Hepatocyte (in vitro differentiated cells): ENCODE measurements around the gene TMEM131L. TPM values are rescaled to one million over a fixed set of nuclear protein-coding genes. Genes with fewer than 3 reads are reported as not detected.

Source experiments
- DNase-seq: peaks from one replicate; pipeline ENCODE4 v3.0.0-alpha.2; 2016; ENCODE audit warnings: low spot score
- H2AFZ ChIP-seq: fragments of 200-600 bp; sonication (generic); 2 replicates; pipeline ENCODE4 v1.6.0; 2016; ENCODE audit warnings: antibody characterized with exemption, mild to moderate bottlenecking
- H3K27ac ChIP-seq: fragments of 200-600 bp; sonication (generic); 2 replicates; pipeline ENCODE4 v1.5.1; 2016; ENCODE audit warnings: mild to moderate bottlenecking
- H3K27me3 ChIP-seq: fragments of 200-600 bp; sonication (generic); 2 replicates; pipeline ENCODE4 v1.6.1; 2016
- H3K36me3 ChIP-seq: fragments of 200-600 bp; sonication (generic); replicated peaks from 2 replicates; pipeline ENCODE4 v1.5.1; 2016; ENCODE audit warnings: low read depth; ENCODE audit not compliant: insufficient read depth
- H3K4me1 ChIP-seq: fragments of 200-600 bp; sonication (generic); 2 replicates; pipeline ENCODE4 v1.5.1; 2016; ENCODE audit warnings: mild to moderate bottlenecking, moderate library complexity; ENCODE audit not compliant: insufficient read depth
- H3K4me2 ChIP-seq: fragments of 200-600 bp; sonication (generic); 2 replicates; pipeline ENCODE4 v1.6.0; 2016
- H3K4me3 ChIP-seq: fragments of 200-600 bp; sonication (generic); 2 replicates; pipeline ENCODE4 v1.5.1; 2016; ENCODE audit warnings: mild to moderate bottlenecking
- H3K79me2 ChIP-seq: fragments of 200-600 bp; sonication (generic); 2 replicates; pipeline ENCODE4 v1.6.0; 2017; ENCODE audit warnings: mild to moderate bottlenecking
- H3K9me2 ChIP-seq: fragments of 200-600 bp; sonication (generic); replicated peaks from 2 replicates; pipeline ENCODE4 v1.6.0; 2017; ENCODE audit warnings: mild to moderate bottlenecking; ENCODE audit not compliant: insufficient read depth
- H3K9me3 ChIP-seq: fragments of 200-600 bp; sonication (generic); 2 replicates; pipeline ENCODE4 v1.5.1; 2016; ENCODE audit warnings: low read depth, mild to moderate bottlenecking
- H4K20me1 ChIP-seq: fragments of 200-600 bp; sonication (generic); 2 replicates; pipeline ENCODE4 v1.6.0; 2016; ENCODE audit warnings: mild to moderate bottlenecking; ENCODE audit not compliant: insufficient read depth, poor library complexity, severe bottlenecking
- EZH2 ChIP-seq: fragments of 200-600 bp; sonication (generic); IDR thresholded peaks from 2 replicates; pipeline ENCODE4 v1.6.1; 2016; ENCODE audit warnings: antibody characterized with exemption, mild to moderate bottlenecking, borderline replicate concordance
- EZH2phosphoT487 ChIP-seq: fragments of 200-600 bp; sonication (generic); IDR thresholded peaks from one replicate; pipeline ENCODE4 v1.6.1; 2018; ENCODE audit warnings: antibody characterized with exemption, mild to moderate bottlenecking, low read depth, moderate library complexity; ENCODE audit not compliant: unreplicated experiment, severe bottlenecking
- WGBS: methylation state at CpG from one replicate; pipeline ENCODE4 v1.1.6; 2016; ENCODE audit warnings: low lambda C conversion rate; ENCODE audit errors: missing lambda C conversion rate; 5-methylcytosine and 5-hydroxymethylcytosine counted together
- polyA plus RNA-seq: library from polyadenylated mRNA; unstranded; fragments of >200 nt; fragmentation: Nextera tagmentation; extraction: Ambion mirVana; gene quantifications from 2 replicates; pipeline ENCODE4 v1.2.1, GENCODE V29; 2016
- total RNA-seq: library from RNA; depleted of rRNA; stranded (reverse); fragments of >200 nt; gene quantifications from 2 replicates; pipeline ENCODE4 v1.2.3, GENCODE V29; 2014
- TF ChIP-seq, protein P1 (sequence below): fragments of 200-600 bp; sonication (generic); IDR thresholded peaks from 2 replicates; pipeline ENCODE4 v1.5.1; 2016; ENCODE audit warnings: antibody characterized with exemption, mild to moderate bottlenecking; ENCODE audit not compliant: poor library complexity

The TMEM131L gene
- total and polyA plus RNA-seq, 2 experiments from 2014 or later = 6.3 to 10.5 TPM

DNA sequence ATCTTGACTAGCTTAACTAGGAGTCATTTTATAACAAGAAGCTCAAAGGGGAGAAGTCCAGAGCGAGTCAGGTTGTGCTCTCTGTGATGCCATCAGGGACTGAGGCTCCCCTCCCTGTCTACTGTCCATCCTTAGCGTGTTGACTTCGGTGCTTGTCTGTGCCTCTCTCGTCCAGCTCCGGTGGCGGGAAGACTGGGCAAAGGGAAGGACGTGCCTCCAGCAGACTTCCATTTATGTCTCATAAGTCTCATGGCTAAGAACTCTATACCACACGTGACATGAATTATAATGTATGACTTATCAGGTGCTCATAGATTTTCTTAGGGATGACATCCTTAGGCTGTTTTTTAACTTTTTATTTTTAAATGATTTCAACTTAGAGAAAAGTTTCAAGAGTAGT, 125.3 kb downstream of the TMEM131L start:
- Histone ChIP-seq H3K4me2 (no peak overlapping the region), H3K36me3 (no peaks in the 10 kb centered on the region), H2AFZ (no peak overlapping the region), H3K27me3 (no peaks in the 10 kb centered on the region), H3K4me3 (no peak overlapping the region), H3K9me3 (no peaks in the 10 kb centered on the region), H3K79me2 (no peaks in the 10 kb centered on the region), H3K27ac (no peak overlapping the region), H3K4me1 (peaks cover under 1% of the 10 kb centered on the region), H4K20me1 (no peaks in the 10 kb centered on the region), H3K9me2 (no peaks in the 10 kb centered on the region)
- DNase-seq = no peak
- 95% methylated on average over 8 of the region's 8 CpGs for WGBS
- TF ChIP-seq EZH2phosphoT487 (no peak), EZH2 (no peak)
- TF ChIP-seq, protein P1, sequence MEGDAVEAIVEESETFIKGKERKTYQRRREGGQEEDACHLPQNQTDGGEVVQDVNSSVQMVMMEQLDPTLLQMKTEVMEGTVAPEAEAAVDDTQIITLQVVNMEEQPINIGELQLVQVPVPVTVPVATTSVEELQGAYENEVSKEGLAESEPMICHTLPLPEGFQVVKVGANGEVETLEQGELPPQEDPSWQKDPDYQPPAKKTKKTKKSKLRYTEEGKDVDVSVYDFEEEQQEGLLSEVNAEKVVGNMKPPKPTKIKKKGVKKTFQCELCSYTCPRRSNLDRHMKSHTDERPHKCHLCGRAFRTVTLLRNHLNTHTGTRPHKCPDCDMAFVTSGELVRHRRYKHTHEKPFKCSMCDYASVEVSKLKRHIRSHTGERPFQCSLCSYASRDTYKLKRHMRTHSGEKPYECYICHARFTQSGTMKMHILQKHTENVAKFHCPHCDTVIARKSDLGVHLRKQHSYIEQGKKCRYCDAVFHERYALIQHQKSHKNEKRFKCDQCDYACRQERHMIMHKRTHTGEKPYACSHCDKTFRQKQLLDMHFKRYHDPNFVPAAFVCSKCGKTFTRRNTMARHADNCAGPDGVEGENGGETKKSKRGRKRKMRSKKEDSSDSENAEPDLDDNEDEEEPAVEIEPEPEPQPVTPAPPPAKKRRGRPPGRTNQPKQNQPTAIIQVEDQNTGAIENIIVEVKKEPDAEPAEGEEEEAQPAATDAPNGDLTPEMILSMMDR = no peak

DNA sequence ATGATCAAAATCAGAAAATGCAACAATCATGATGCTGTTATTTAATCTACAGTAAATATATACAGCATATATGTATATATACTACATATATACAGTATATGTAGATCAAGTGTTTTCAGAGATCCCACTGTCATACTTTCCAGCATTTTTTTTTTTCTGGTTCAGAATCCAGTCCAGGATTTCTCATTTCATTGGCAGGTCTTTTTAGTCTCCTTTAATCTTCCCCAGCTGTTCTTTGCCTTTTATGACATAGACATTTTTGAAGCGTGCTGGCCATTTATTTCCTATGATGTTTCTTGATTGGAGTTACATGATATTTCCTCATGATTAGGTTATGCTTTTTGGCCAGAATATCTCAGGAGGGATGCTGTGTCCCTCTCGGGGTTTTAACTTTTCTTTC, 125.9 kb downstream of the TMEM131L start:
- no peaks in the 10 kb centered on the region for H3K9me2 ChIP-seq
- H3K79me2 ChIP-seq = no peaks in the 10 kb centered on the region
- WGBS = 84% methylated on average over 2 of the region's 2 CpGs
- H4K20me1 ChIP-seq = no peaks in the 10 kb centered on the region
- no peak overlapping the region for H3K27ac ChIP-seq
- no peak overlapping the region for H3K4me2 ChIP-seq
- H3K4me1 ChIP-seq = peaks cover 3% of the 10 kb centered on the region
- no peak for DNase-seq
- H3K9me3 ChIP-seq = no peaks in the 10 kb centered on the region
- H3K4me3 ChIP-seq = no peak overlapping the region
- H3K27me3 ChIP-seq = no peaks in the 10 kb centered on the region
- H2AFZ ChIP-seq = no peak overlapping the region
- TF ChIP-seq, protein P1 = no peak
- no peak for TF ChIP-seq EZH2
- TF ChIP-seq EZH2phosphoT487 = no peak
- H3K36me3 ChIP-seq = no peaks in the 10 kb centered on the region

DNA sequence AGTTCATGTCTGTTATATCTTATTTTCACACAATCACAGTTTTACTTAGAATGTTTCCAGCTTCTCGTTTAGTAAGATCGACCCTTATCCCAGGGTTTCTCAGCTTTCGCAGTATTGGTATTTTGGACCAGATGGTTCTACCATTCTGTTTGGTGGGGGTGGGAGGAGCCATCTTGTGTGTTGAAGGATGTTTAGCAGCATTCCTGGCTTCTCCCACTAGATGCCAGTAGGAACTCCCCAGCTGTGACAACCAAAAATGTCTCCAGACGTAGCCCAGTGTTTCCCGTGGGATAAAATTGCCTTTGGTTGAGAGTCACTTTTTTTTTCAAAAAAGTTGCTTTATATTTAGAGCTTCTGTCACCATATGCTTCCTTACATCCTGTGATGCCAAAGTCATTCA, 127.0 kb downstream of the TMEM131L start:
- TF ChIP-seq EZH2phosphoT487 (no peak), EZH2 (no peak)
- TF ChIP-seq, protein P1 = no peak
- 83% methylated on average over 5 of the region's 5 CpGs for WGBS
- no peak overlapping the region for H2AFZ ChIP-seq
- no peak overlapping the region for H3K27ac ChIP-seq
- no peaks in the 10 kb centered on the region for H3K27me3 ChIP-seq
- no peaks in the 10 kb centered on the region for H4K20me1 ChIP-seq
- H3K4me3 ChIP-seq = no peak overlapping the region
- no peak for DNase-seq
- H3K4me1 ChIP-seq = peaks cover 3% of the 10 kb centered on the region
- H3K9me2 ChIP-seq = no peaks in the 10 kb centered on the region
- no peaks in the 10 kb centered on the region for H3K79me2 ChIP-seq
- H3K4me2 ChIP-seq = no peak overlapping the region
- no peaks in the 10 kb centered on the region for H3K36me3 ChIP-seq
- no peaks in the 10 kb centered on the region for H3K9me3 ChIP-seq

DNA sequence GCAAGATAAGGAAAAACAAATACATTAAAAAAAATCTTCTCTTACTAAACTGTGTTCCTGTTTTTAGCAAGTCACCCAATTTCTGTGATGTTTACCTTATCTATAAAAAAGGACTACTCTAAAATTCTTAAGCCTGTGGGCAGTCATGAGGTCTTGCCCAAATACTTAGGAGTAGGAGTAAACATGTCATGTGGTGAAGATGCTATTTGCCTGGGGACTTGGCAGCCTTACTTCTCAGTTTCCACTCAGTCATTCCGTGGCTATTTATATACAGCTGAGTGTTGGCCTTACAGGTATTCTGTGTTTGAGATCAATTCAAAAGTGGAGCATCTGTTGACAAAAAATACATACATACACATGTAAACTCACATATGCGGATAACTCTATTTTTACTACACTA, 128.1 kb downstream of the TMEM131L start:
- no peaks in the 10 kb centered on the region for H3K27me3 ChIP-seq
- H2AFZ ChIP-seq = no peak overlapping the region
- H3K79me2 ChIP-seq = no peaks in the 10 kb centered on the region
- peak overlapping the region; percentile 22 for H3K27ac ChIP-seq
- no peaks in the 10 kb centered on the region for H3K9me3 ChIP-seq
- no peaks in the 10 kb centered on the region for H3K36me3 ChIP-seq
- H3K9me2 ChIP-seq = no peaks in the 10 kb centered on the region
- no peak overlapping the region for H3K4me3 ChIP-seq
- no peaks in the 10 kb centered on the region for H4K20me1 ChIP-seq
- no peak overlapping the region for H3K4me2 ChIP-seq
- 48% methylated on average over 2 of the region's 2 CpGs for WGBS
- peak; percentile 25 for DNase-seq
- peaks cover 3% of the 10 kb centered on the region for H3K4me1 ChIP-seq
- TF ChIP-seq EZH2 = no peak
- TF ChIP-seq, protein P1 = no peak
- no peak for TF ChIP-seq EZH2phosphoT487
